Vagina (tissue), 2 donors: ENCODE measurements around the gene TTC39B.

Experiments
- POLR2AphosphoS5 ChIP-seq, 2 donors: sonication (generic); formaldehyde crosslinking; IDR thresholded peaks; one replicate each; pipeline ENCODE4 v1.9.0; 2017; ENCODE audit warnings: antibody characterized with exemption in 2 of 2, mild to moderate bottlenecking in 2 of 2, low read depth in 1 of 2; ENCODE audit not compliant: insufficient read depth in 1 of 2
- TF ChIP-seq, protein P1 (sequence below), 3 experiments: fragments of 450-650 bp in 2 of 3; fragments of 200-600 bp in 1 of 3; sonication (generic) in 1 of 3; IDR thresholded peaks; one replicate each; pipeline ENCODE4 v1.5.1; 2017 to 2019; ENCODE audit warnings: antibody characterized with exemption in 3 of 3, mild to moderate bottlenecking in 2 of 3, moderate library complexity in 2 of 3

DNA sequence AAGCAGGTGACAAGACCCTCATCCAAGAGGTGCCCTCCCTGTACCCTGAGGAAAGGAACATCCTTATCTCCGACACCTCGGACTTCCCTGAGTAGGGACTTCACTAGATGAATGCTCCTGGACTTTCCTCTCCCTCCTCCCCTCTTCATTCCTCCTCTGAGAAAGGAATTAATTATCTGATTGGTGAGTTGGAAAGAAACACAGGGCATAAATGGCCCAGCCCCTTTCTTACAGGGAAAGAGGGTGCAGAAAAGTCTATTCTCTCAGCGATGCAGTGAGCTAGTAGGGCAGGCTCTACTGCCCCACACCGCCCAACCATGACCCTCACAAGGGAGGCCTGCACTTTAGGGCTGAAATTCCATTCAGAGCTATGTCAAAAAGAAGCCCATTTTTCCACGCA, 87.5 kb downstream of the TTC39B start:
- no peak for TF ChIP-seq POLR2AphosphoS5 (IDR thresholded peaks at IDR 0.05; ENCODE audit: insufficient read depth in 1 of 2, low read depth in 1 of 2)
- TF ChIP-seq, protein P1, sequence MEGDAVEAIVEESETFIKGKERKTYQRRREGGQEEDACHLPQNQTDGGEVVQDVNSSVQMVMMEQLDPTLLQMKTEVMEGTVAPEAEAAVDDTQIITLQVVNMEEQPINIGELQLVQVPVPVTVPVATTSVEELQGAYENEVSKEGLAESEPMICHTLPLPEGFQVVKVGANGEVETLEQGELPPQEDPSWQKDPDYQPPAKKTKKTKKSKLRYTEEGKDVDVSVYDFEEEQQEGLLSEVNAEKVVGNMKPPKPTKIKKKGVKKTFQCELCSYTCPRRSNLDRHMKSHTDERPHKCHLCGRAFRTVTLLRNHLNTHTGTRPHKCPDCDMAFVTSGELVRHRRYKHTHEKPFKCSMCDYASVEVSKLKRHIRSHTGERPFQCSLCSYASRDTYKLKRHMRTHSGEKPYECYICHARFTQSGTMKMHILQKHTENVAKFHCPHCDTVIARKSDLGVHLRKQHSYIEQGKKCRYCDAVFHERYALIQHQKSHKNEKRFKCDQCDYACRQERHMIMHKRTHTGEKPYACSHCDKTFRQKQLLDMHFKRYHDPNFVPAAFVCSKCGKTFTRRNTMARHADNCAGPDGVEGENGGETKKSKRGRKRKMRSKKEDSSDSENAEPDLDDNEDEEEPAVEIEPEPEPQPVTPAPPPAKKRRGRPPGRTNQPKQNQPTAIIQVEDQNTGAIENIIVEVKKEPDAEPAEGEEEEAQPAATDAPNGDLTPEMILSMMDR (IDR thresholded peaks at IDR 0.05): no peak
